HG03066 (cell line): ENCODE results near the gene MYLK.
"Not testable (repeated sequence)": the region's sequence is repeated elsewhere in the genome, so short reads cannot be mapped to it uniquely, and the experiment has no call there.

Experiments
- ATAC-seq: cut with Tn5 transposase; IDR thresholded peaks from one replicate; pipeline ENCODE4 v1.9.1; 2021; ENCODE audit warnings: low read depth; ENCODE audit not compliant: unreplicated experiment

MYLK gene

GRCh38 chr3:123708531-123708930 lies 175.6 kb downstream of the MYLK start:
- ATAC-seq, result no peak

GRCh38 chr3:123707641-123708040 lies 176.5 kb downstream of the MYLK start:
- not testable (repeated sequence) for ATAC-seq

DNA sequence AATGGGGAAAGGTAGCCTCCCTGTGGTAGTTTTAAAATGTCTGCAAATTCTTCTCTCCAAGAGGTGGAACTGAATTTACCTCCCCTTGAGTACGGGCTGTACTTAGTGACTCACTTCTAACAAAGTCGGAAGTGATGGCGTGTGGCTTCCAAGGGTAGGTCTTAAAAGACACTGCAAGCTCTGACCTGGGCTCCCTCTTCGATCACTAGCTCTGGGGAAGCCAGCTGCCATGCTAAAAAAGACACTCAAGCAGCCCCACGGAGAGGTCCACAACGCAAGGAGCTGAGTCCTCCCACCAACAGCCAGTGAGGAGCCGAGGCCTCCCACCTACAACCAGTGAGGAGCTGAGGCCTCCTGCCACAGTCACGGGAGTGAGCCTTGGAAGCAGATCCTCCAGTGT lies 177.3 kb downstream of the MYLK start:
- ATAC-seq, result no peak

- no peak for ATAC-seq
Measured at GRCh38 chr3:123705488-123706285, 178.4 kb downstream of the MYLK start.

- not testable (repeated sequence) for ATAC-seq
Measured at GRCh38 chr3:123703663-123704062, 180.5 kb downstream of the MYLK start.

- no peak for ATAC-seq
Measured at GRCh38 chr3:123702720-123703119, 181.4 kb downstream of the MYLK start.

GRCh38 chr3:123702057-123702456 lies 182.1 kb downstream of the MYLK start:
- not testable (repeated sequence) for ATAC-seq

DNA sequence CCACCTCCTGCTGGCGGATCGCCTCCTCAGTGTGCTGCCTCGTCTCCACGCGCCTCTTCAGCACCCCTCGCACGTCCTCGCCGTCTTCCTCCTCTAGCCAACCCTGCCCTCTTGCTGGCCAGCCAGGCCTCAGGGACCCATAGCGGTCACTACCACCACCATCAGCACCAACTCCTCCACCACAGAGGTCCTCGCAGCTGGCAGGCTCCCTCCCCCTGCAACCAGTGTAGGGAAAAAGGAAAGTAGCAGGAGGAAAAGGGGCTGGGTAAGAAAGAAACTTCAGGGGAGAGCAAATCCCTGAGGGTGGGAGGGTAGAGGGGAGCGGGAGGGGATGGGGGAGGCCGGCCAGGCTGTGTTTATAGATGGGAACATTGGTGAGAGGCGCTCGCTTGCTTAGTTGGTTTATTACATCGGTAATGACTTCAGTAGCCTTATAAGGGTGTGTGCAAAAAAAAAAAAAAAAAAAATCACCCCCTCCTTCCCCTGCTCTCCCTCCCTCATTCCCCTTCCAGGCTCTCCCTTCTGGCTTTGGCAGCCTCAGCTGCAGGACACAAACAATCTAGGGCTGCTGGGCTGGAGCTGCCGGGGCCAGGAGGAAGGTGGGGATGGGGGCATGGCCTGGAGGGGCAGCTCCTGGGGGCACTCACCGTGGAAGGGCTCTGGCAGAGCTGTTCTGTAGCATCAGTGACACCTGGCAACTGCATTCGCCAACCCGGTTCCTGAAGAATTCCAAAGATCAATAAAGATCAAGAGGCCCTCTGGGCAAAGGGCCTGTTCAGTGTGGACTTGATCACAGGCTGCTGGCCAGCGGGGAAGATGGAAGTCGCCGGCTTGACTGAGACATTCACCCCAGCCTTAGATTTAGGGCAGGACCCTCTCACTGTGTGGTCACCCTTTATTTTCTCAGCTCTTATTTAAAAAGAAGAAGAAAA lies 183.1 kb downstream of the MYLK start:
- ATAC-seq, result no peak

DNA sequence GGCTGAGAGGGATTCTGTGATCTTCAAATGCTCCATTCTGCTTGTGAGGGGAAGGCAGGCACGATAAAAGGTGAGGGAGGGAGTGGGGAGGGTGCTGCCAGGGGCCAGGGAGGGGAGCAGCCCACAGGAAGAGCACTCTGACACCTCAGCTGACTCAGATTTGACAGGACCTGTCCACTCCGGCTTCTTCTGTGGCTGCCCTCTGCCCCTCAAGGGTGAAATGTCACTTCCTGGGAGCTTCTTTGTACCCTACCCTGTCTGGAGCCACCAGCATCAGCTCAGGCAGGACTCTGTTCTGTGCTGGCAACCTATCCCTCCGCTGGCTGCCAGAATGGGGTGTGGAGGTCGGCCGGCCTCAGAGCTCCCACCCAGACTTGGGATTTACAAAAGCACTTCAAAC lies 185.3 kb downstream of the MYLK start:
- no peak for ATAC-seq

- ATAC-seq, result no peak
Measured at GRCh38 chr3:123696808-123697207, 187.3 kb downstream of the MYLK start.

GRCh38 chr3:123695731-123696640 lies 188.1 kb downstream of the MYLK start:
- no peak for ATAC-seq

DNA sequence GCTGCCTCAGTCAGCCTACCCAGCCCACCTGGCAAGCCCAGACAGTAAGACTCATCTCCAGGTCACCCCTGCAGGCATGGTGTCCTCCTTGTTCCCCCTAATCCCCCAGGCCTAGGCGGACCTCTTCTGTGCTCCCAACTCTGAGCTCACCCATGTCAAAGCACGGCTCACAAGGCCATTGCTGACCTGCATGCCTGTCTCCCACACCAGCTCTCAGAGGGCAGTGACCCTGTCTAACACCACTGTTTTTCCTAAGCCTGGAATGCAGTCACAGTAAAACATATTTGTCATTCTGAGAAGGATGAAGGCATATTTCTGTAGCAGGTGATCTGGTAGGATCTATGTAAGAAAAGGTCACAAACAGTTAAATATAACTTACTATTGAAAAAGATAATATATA lies 189.0 kb downstream of the MYLK start:
- no peak for ATAC-seq

DNA sequence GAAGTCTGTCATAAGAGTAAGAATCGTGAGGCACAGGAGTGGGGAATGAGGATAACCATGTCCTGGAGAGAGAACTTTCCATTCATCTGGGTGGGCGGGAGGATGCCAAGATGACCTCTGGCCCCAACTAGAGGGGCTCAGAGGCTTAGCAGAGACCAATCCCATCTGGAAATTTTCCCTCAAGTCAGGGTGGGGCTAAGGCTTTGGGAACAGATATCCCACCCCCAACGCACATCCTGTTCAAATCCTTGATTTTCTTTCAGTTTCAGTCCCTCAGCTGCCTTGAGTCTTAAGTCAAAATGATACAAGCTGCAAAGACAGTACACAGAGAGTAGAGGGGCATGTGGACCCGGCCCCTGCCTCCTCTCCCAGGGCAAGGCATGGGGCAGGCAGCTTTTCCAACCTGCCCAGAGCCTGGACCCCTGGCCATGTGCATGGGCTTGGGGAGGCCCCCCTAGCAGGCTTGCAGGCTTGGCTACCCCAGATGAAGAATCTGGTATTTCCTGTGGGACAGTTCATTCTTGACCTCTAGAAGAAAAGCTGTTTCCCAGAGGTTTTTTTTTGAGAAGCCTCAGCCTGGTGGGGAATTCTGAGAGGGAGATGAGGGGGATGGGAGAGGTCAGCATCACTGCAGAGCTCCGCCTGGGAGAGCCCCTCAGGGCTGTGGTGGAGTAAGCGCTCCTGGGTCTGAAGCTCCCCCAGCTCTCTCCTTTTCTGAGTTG lies 189.6 kb downstream of the MYLK start:
- ATAC-seq, result no peak

GRCh38 chr3:123693584-123694190 lies 190.4 kb downstream of the MYLK start:
- ATAC-seq, result no peak

DNA sequence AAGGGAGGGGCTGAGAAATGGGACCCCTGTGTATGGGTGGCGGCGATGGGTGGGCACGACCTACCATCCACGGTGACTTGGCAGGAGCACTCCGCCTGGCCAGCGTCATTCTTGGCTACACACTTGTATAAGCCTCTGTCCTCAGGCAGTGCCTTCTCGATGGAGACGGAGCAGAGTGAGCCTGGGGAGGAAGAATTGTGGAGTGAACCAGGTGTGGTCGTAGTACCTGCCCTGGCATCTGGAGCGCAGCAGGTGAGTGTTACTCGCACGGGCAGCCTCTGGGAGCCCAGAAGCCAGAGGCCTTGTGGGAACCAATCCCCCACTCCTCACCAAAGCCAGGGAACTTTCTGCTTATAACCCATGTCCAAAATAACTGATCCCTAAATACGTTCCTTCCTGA lies 191.5 kb downstream of the MYLK start:
- ATAC-seq, result no peak

- no peak for ATAC-seq
Measured at GRCh38 chr3:123692041-123692440, 192.1 kb downstream of the MYLK start.

DNA sequence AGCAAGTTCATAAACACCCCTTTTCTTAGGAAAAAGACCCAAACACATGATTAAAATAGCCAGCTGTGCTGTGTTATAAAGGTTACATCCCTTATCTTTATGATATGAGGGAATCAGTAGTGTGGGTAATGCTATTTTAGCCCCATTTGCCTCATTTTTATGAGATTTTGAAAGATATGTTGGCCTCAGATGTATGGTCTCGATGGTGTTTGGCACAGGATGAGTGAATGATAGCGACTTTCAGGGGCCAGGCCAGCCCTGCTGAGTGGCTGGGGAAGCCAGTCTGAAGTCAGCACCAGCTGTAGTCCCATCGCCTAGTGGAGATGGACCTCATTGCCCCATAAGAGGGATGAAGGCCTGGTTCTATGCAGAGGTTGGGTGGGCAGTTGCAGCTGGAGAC lies 194.3 kb downstream of the MYLK start:
- ATAC-seq, result no peak

GRCh38 chr3:123688241-123688747 lies 195.8 kb downstream of the MYLK start:
- no peak for ATAC-seq

GRCh38 chr3:123687286-123687685 lies 196.8 kb downstream of the MYLK start:
- ATAC-seq, result no peak
